Measurements from ENCODE around the gene SERPINB5.

DNA sequence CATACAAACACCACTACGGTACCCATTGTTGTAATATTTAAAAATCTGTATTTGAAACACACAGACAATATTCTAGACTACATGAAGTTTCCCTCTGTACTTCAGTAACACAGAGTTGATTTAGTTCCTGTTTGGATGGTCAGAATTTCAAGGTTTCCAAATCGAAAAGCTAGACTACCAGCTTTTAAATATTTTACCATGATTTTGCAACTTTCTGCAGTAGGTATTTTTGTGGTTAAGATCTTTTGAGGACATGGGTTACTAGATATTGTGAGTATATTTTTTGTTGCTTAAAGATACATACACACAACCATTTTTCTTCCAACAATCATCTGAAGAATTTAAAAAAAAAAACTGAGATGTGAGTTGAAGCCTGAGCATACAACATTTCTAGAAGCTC is 10.9 kb downstream of the SERPINB5 start:
- TF ChIP-seq, protein P1, sequence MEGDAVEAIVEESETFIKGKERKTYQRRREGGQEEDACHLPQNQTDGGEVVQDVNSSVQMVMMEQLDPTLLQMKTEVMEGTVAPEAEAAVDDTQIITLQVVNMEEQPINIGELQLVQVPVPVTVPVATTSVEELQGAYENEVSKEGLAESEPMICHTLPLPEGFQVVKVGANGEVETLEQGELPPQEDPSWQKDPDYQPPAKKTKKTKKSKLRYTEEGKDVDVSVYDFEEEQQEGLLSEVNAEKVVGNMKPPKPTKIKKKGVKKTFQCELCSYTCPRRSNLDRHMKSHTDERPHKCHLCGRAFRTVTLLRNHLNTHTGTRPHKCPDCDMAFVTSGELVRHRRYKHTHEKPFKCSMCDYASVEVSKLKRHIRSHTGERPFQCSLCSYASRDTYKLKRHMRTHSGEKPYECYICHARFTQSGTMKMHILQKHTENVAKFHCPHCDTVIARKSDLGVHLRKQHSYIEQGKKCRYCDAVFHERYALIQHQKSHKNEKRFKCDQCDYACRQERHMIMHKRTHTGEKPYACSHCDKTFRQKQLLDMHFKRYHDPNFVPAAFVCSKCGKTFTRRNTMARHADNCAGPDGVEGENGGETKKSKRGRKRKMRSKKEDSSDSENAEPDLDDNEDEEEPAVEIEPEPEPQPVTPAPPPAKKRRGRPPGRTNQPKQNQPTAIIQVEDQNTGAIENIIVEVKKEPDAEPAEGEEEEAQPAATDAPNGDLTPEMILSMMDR (IDR thresholded peaks at IDR 0.05; ENCODE audit: low read depth, low read length, missing input control), result no peak
- TF ChIP-seq, protein P2, sequence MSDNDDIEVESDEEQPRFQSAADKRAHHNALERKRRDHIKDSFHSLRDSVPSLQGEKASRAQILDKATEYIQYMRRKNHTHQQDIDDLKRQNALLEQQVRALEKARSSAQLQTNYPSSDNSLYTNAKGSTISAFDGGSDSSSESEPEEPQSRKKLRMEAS (IDR thresholded peaks at IDR 0.05), result no peak
- TF ChIP-seq, protein P3, sequence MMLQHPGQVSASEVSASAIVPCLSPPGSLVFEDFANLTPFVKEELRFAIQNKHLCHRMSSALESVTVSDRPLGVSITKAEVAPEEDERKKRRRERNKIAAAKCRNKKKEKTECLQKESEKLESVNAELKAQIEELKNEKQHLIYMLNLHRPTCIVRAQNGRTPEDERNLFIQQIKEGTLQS (IDR thresholded peaks at IDR 0.05), result no peak
- no peak for TF ChIP-seq RAD21 (IDR thresholded peaks at IDR 0.05)
